Middle frontal gyrus (tissue), 1 donor: Measurements from ENCODE around the gene DIP2C.
"Not testable (repeated sequence)": the region's sequence is repeated elsewhere in the genome, so short reads cannot be mapped to it uniquely, and the experiment has no call there.

ENCODE experiments used
- DNase-seq: peaks from one replicate; pipeline ENCODE4 v3.0.0-alpha.2; 2015; ENCODE audit warnings: low spot score; ENCODE audit errors: extremely low spot score

Gene DIP2C

GRCh38 chr10:598415-599170 is 90.9 kb downstream of the DIP2C start:
- DNase-seq = no peak

- DNase-seq = no peak
Observed at GRCh38 chr10:597976-598375, 91.5 kb downstream of the DIP2C start.

- DNase-seq = no peak
Observed at GRCh38 chr10:596725-597345, 92.6 kb downstream of the DIP2C start.

GRCh38 chr10:596131-596530 is 93.3 kb downstream of the DIP2C start:
- not testable (repeated sequence) for DNase-seq

GRCh38 chr10:595473-595872 is 94.0 kb downstream of the DIP2C start:
- DNase-seq = no peak

- no peak for DNase-seq
Observed at GRCh38 chr10:594584-595270, 94.7 kb downstream of the DIP2C start.

GRCh38 chr10:593901-594457 is 95.5 kb downstream of the DIP2C start:
- no peak for DNase-seq

- DNase-seq = no peak
Observed at GRCh38 chr10:593421-593820, 96.0 kb downstream of the DIP2C start.

GRCh38 chr10:593016-593415 is 96.5 kb downstream of the DIP2C start:
- DNase-seq = no peak

GRCh38 chr10:591646-592045 is 97.8 kb downstream of the DIP2C start:
- no peak for DNase-seq

GRCh38 chr10:590721-591120 is 98.7 kb downstream of the DIP2C start:
- DNase-seq = no peak

GRCh38 chr10:589961-590680 is 99.3 kb downstream of the DIP2C start:
- no peak for DNase-seq

- DNase-seq = no peak
Observed at GRCh38 chr10:588246-589165, 101.0 kb downstream of the DIP2C start.

- no peak for DNase-seq
Observed at GRCh38 chr10:586716-587115, 102.8 kb downstream of the DIP2C start.

GRCh38 chr10:586151-586550 is 103.3 kb downstream of the DIP2C start:
- DNase-seq = no peak

- DNase-seq = no peak
Observed at GRCh38 chr10:585502-585901, 104.0 kb downstream of the DIP2C start.

GRCh38 chr10:584497-585290 is 104.8 kb downstream of the DIP2C start:
- not testable (repeated sequence) for DNase-seq

- no peak for DNase-seq
Observed at GRCh38 chr10:583433-583832, 106.0 kb downstream of the DIP2C start.

GRCh38 chr10:581776-582330 is 107.6 kb downstream of the DIP2C start:
- no peak for DNase-seq
